NCI-H510A (cell line): ENCODE data around the gene NPBWR2.

ENCODE experiments used
- DNase-seq: peaks from one replicate; lab custom pipeline; 2025; lab: John Stamatoyannopoulos, UW

NPBWR2 gene

GRCh38 chr20:64084685-64085152 is 22.6 kb downstream of the NPBWR2 start:
- DNase-seq: no peak

GRCh38 chr20:64083804-64084684 is 23.3 kb downstream of the NPBWR2 start, which contains the start of gene LKAAEAR1:
TSS of gene LKAAEAR1 (minus strand) at chr20:64084398. CDS start at chr20:64084219, 179 bp downstream.
- no peak for DNase-seq

- peak; percentile 62 for DNase-seq
These were observed 24.0 kb downstream of the NPBWR2 start for GRCh38 chr20:64083378-64083803.

- DNase-seq: no peak
These were observed 24.5 kb downstream of the NPBWR2 start for GRCh38 chr20:64082820-64083377.

- DNase-seq: no peak
These were observed 25.1 kb downstream of the NPBWR2 start for GRCh38 chr20:64082126-64082731.

- DNase-seq: no peak
These were observed 25.8 kb downstream of the NPBWR2 start for GRCh38 chr20:64081624-64081964.

- no peak for DNase-seq
These were observed 26.3 kb downstream of the NPBWR2 start for GRCh38 chr20:64080813-64081623.

GRCh38 chr20:64080013-64080812 is 27.2 kb downstream of the NPBWR2 start, which contains the start of gene OPRL1:
TSS of gene OPRL1 (plus strand) at chr20:64080082. CDS start at chr20:64092721, 12,639 bp downstream.
- DNase-seq: no peak

GRCh38 chr20:64079273-64080012 is 27.9 kb downstream of the NPBWR2 start, which contains the start of gene RGS19:
TSS of gene RGS19 (minus strand) at chr20:64079518. CDS start at chr20:64076886, 2,632 bp downstream.
- no peak for DNase-seq

- no peak for DNase-seq
These were observed 28.5 kb downstream of the NPBWR2 start for GRCh38 chr20:64078934-64079272.

- no peak for DNase-seq
These were observed 29.4 kb downstream of the NPBWR2 start for GRCh38 chr20:64077876-64078551.

GRCh38 chr20:64077541-64077875 is 29.9 kb downstream of the NPBWR2 start:
- no peak for DNase-seq

- DNase-seq: no peak
These were observed 30.3 kb downstream of the NPBWR2 start for GRCh38 chr20:64077094-64077493.

GRCh38 chr20:64076061-64076997 is 31.0 kb downstream of the NPBWR2 start:
- no peak for DNase-seq

GRCh38 chr20:64075556-64075955 is 31.8 kb downstream of the NPBWR2 start:
- DNase-seq: no peak

GRCh38 chr20:64074963-64075362 is 32.4 kb downstream of the NPBWR2 start:
- no peak for DNase-seq

GRCh38 chr20:64074184-64074789 is 33.1 kb downstream of the NPBWR2 start:
- no peak for DNase-seq

- DNase-seq: no peak
These were observed 33.7 kb downstream of the NPBWR2 start for GRCh38 chr20:64073476-64074183.
